ENCODE data around the gene SH3D21. TPM values are rescaled to one million over a fixed set of nuclear protein-coding genes. Genes with fewer than 3 reads are reported as not detected.

SH3D21 gene
- total and polyA plus RNA-seq, 7 donors = 0.16 to 7.4 (median 1.8) TPM

DNA sequence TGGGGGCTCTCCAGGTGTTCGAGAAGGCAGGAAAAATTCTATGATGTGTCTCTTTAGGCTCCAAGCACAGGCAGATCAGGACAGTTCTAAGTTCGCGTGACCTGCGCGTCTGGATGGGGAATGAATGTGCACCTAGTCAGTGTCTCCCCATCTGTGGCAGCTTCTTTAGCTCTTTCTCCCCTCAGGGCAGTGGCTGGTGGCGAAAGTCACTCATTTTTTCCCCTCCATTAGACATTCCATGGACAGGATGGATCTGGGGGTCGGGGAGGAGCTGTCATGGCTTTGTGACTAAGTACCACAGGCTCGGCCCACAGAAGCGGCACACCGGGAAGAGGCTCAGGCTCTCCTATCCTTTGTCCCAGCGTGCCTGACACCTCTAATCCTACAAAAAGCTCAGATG lies 48.3 kb downstream of the SH3D21 start:
- Histone ChIP-seq H3K9me3 (no peaks in the 10 kb centered on the region), H3K36me3 (peaks cover 11 to 63% (median 49%) of the 10 kb centered on the region in 4 donors), H3K4me3 (no peak overlapping the region), H3K27me3 (no peaks in the 10 kb centered on the region), H3K27ac (no peak overlapping the region), H3K4me1 (peaks cover 0 to 44% (median 36%) of the 10 kb centered on the region in 4 donors)
- intact Hi-C loops (cut with DNase I) = no loop called here
- DNase-seq = no peak
- 95 to 96% methylated on average over 11 of the region's 11 CpGs for WGBS, 2 donors
- TF ChIP-seq EP300 (IDR thresholded peaks at IDR 0.05) (no peak), POLR2A (IDR thresholded peaks at IDR 0.05) (no peak)
- TF ChIP-seq, protein P1, sequence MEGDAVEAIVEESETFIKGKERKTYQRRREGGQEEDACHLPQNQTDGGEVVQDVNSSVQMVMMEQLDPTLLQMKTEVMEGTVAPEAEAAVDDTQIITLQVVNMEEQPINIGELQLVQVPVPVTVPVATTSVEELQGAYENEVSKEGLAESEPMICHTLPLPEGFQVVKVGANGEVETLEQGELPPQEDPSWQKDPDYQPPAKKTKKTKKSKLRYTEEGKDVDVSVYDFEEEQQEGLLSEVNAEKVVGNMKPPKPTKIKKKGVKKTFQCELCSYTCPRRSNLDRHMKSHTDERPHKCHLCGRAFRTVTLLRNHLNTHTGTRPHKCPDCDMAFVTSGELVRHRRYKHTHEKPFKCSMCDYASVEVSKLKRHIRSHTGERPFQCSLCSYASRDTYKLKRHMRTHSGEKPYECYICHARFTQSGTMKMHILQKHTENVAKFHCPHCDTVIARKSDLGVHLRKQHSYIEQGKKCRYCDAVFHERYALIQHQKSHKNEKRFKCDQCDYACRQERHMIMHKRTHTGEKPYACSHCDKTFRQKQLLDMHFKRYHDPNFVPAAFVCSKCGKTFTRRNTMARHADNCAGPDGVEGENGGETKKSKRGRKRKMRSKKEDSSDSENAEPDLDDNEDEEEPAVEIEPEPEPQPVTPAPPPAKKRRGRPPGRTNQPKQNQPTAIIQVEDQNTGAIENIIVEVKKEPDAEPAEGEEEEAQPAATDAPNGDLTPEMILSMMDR (IDR thresholded peaks at IDR 0.05) = no peak

DNA sequence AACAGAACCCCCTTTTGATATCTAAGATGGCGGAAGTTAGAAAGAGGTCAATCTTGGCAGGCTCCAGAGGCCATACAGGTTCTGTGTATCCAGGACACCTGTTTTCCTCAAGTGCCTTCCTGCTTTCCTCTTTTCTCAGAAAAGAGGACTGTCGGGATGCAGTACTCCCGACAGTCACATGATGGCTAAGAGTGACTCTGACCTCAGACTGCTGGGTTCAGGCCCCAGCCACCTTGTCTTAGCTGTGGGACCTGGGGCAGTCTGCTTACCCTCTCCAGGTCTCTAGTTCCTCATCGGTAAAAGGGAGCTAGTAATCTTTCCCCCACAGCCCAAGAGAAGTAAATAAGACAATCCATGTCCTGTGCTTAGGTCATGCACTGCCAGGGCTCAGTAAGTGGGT lies 49.6 kb downstream of the SH3D21 start:
- 66 to 82% methylated on average over 4 of the region's 4 CpGs for WGBS, 2 donors
- H3K9me3 ChIP-seq = no peaks in the 10 kb centered on the region
- no peak overlapping the region for H3K27ac ChIP-seq
- no peaks in the 10 kb centered on the region for H3K27me3 ChIP-seq
- peaks cover 0 to 40% (median 23%) of the 10 kb centered on the region in 4 donors for H3K4me1 ChIP-seq
- DNase-seq = no peak
- intact Hi-C loops (cut with DNase I) = no loop called here
- TF ChIP-seq POLR2AphosphoS5 (IDR thresholded peaks at IDR 0.05) (no peak), POLR2A (IDR thresholded peaks at IDR 0.05) (no peak), EP300 (IDR thresholded peaks at IDR 0.05) (no peak)
- TF ChIP-seq, protein P1 (IDR thresholded peaks at IDR 0.05) = no peak
- H3K4me3 ChIP-seq = no peak overlapping the region
- H3K36me3 ChIP-seq = peaks cover 11 to 74% (median 49%) of the 10 kb centered on the region in 4 donors

- H3K36me3 ChIP-seq = peaks cover 11 to 90% (median 44%) of the 10 kb centered on the region in 4 donors
- TF ChIP-seq POLR2A (IDR thresholded peaks at IDR 0.05) (no peak), EP300 (IDR thresholded peaks at IDR 0.05) (no peak), POLR2AphosphoS5 (IDR thresholded peaks at IDR 0.05) (no peak)
- TF ChIP-seq, protein P1 (IDR thresholded peaks at IDR 0.05) = no peak
- H3K27ac ChIP-seq = no peak overlapping the region
- DNase-seq = no peak
- no peaks in the 10 kb centered on the region for H3K9me3 ChIP-seq
- H3K4me1 ChIP-seq = peaks cover 0 to 12% (median 0%) of the 10 kb centered on the region in 4 donors
- intact Hi-C loops (cut with DNase I) = no loop called here
- H3K27me3 ChIP-seq = no peaks in the 10 kb centered on the region
- WGBS, 2 donors = 91 to 95% methylated on average over 13 of the region's 13 CpGs
- no peak overlapping the region for H3K4me3 ChIP-seq
Observed at GRCh38 chr1:36358514-36359084, 52.4 kb downstream of the SH3D21 start.

- Histone ChIP-seq H3K27ac (no peak overlapping the region), H3K27me3 (no peaks in the 10 kb centered on the region), H3K9me3 (no peaks in the 10 kb centered on the region), H3K36me3 (peaks cover 7 to 82% (median 36%) of the 10 kb centered on the region in 4 donors), H3K4me1 (peaks cover 0 to 12% (median 0%) of the 10 kb centered on the region in 4 donors), H3K4me3 (no peak overlapping the region)
- no peak for DNase-seq
- 78 to 96% methylated on average over 5 of the region's 5 CpGs for WGBS, 2 donors
- intact Hi-C loops (cut with DNase I) = no loop called here
- TF ChIP-seq, protein P1 (IDR thresholded peaks at IDR 0.05) = no peak
- TF ChIP-seq EP300 (IDR thresholded peaks at IDR 0.05) (no peak), POLR2AphosphoS5 (IDR thresholded peaks at IDR 0.05) (no peak), POLR2A (IDR thresholded peaks at IDR 0.05) (no peak)
Observed at GRCh38 chr1:36359383-36359782, 53.2 kb downstream of the SH3D21 start.

Measured in sigmoid colon (tissue), 7 donors.